Fibroblast of skin of right biceps (primary cell): ENCODE results near the gene TNRC6C.
"Not testable (repeated sequence)": the region's sequence is repeated elsewhere in the genome, so short reads cannot be mapped to it uniquely, and the experiment has no call there.

Source experiments
- DNase-seq: peaks from one replicate; pipeline ENCODE4 v3.0.0-alpha.2; 2013

Gene TNRC6C

DNA sequence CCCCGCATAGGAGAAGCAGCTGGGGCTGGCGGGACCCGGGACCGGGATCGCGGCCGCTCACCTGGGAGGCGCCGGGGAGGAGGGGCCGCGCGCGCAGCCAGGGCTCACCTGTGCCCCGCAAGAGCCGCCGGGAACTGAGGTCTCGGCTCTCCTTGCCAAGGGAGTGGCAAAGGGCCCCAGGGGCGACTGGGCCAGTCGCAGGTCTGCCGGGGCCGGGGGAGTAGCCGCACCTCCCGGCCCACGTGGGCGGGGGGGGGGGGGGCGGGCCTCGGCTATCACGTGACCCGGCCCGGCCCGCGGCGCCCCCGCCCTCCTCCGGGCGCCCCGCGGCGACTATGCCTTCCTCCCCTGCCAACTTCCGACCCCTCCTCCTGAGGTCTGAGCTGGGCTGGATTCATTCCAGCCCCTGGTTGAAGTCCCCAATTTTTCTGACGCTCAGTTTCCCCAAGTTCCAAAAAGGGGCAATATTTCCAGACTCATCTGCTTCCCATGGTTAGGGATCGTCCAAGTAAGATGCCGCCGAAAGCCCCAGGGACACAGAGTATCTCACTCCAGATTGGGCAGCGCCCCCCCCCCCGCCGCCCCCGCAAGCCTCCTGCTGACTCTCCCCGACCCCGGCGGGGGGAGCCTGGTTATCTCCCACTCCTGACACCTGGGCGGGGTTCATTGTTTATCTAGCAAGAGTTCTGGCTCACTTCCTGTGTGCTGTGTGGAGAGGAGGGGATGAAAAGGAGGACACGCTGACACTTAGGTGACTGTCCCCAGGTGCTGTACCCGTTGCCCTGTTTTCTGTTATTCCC, 170.2 kb downstream of the TNRC6C start, which contains the start of gene TMC6:
Gene TMC6, minus strand, starts transcription at position 205 of the 800 bp plus-strand sequence. CDS start 1,923 bp downstream, outside the sequence.
- DNase-seq = no peak

DNA sequence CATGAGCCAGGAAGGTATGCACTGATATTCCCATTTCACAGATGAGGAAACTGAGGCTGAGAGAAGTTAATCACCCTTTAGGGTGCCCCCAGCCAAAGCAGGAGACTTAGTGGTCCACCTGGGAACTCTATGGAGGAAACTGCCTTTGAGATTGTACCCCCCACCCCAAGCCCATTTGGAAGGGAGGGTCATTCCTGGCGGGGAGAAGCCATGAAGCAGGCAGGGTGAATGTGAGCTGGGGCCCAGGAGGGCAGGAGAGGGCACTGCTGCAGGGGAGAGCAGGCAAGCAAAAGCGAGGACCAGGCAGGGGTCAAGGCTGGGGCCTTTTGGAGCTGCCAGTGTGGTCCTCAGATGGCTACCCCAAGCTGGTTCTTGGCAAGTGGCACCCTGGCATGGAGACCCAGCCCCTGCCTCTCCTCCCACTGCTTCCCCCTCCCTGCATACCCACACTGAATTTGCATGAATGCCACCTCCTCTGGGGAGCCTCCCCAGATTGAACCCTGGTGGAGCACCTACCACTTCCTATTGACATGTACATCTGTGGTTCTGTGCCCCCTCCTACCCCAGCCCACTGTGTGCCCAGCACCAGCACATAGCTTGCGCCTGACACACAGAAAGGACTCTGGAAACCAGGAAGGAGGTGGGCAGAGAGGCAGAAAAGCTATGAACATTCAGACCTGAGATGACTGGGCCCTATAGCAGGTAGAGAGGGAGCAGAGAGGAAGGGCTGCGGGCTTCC, 171.0 kb downstream of the TNRC6C start:
- DNase-seq = no peak

DNA sequence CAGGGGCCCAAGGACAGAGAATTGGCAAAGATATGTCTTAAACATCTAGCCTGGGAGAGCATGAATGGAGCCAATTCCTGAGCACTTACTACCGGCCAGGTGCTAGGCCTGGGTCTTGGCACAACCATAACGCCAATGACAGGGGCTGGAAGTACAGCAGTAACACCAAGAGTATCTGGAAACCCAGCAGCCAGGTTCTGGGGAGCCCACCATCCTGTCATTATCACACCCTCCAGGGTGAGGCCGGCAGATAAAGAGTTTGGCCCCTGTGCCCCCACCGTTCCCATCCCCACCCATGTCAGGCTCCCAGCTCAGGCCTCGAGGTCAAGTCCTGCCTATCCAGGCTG, 171.6 kb downstream of the TNRC6C start:
- no peak for DNase-seq

DNA sequence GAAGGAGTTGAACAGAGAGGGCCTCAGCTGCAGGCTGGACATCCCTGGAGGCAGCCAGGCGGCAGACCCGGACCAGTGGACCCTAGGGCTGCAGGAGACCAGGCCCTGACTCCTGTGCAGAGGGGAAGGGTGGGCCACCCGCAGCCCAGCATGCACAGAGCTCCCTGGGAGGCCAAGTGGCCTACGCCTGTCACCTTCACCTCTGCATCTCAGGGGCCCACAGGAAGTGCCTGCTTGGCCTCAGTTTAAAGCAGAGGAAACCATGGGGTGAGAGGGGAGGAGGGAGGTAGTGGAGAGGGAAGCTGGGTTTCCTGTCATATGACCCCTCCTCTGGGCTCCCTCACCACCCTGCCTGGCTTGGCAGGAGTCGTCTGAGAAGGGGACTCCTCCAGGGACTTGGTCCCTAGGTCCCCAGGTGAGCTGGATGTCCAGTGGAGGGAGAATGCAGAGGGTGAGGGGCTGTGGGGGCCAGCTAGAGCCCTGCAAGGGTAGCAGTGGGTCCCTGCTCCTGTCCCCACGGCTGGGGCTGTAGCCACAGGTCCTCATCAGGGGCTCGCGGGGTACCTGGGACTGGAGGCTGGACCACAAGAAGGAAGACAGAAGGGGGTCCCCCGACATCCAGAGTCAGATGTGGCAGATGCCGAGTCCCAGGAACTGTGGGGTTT, 172.1 kb downstream of the TNRC6C start, which contains the start of gene TMC8:
Gene TMC8, plus strand, starts transcription at position 335 of the 665 bp plus-strand sequence. CDS start 818 bp downstream, outside the sequence.
- no peak for DNase-seq

DNA sequence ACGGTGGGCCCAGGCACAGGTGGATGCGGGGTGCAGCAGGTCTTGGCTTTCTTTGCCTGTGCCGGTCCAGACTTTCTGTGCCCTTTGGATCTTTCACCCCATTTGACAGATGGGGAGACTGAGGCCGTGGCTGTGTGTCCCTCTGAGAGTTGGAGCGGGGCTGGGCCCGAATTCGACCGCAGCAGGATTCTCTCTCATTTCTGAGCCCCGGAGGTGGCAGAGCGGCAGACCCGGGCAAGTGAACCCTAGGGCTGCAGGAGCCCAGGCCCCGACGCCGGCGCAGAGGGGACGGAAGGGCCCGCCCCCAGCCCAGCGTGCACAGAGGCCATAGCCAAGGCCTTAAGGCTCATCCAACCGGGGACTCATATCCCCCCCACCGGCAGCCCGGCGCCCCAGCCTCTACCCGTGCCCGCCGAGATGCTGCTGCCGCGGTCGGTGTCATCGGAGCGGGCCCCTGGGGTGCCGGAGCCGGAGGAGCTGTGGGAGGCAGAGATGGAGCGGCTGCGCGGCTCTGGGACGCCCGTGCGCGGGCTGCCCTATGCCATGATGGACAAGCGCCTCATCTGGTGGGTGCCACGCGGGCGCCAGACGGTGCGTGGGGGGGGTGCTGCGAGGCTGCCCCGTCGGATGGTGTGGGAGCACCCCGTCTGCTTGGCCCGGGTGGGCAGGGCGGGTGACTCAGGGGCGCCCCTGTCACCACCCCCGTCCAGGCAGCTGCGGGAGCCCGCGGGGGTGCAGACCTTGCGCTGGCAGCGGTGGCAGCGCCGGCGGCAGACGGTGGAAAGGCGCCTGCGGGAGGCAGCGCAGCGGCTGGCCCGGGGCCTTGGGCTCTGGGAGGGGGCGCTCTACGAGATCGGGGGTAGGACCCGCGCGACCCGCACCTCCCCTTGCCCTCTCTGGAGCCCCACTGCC, 172.9 kb downstream of the TNRC6C start:
- no peak for DNase-seq

DNA sequence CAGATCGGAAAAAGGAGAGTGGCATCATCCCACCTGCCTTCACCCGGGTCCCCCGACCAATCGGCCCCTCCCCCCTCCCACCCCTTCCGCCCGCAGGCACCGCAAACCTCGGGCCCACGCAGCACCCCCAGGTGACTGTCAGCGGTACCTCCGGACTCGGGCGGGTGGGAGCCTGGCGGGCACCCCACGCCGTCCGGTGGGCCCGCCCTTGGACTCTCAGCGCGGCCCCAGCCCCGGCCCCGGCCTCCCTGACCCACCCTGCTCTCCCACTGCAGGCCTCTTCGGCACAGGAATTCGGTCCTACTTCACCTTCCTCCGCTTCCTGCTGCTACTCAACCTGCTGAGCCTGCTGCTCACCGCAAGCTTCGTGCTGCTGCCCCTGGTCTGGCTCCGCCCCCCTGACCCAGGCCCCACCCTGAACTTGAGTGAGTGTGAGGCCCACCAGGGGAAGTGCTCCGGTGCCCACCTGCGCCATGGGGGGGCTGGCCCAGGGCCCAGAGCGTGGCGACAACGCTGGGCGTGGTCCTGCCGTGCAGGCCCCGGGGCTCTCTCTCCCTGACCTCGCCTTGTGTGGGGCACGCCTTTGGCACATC, 173.7 kb downstream of the TNRC6C start:
- no peak for DNase-seq

DNA sequence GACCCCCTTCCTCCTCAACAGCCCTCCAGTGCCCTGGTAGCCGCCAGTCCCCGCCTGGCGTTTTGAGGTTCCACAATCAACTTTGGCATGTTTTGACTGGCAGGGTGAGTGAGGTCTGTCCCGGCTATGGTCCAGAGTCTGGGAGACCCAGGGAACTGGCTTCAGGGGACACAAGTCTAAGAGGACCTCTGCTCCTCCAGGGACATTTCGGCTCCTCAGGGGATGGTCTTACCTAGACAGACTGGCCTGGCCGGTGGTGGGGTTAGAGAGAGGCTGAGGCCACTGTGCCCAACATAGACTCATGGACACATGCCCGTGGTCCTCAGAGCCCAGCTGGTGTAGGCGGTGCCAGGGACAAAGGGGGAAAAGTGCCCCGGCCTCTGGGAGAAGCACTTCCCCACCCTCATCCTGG, 174.3 kb downstream of the TNRC6C start:
- no peak for DNase-seq

DNA sequence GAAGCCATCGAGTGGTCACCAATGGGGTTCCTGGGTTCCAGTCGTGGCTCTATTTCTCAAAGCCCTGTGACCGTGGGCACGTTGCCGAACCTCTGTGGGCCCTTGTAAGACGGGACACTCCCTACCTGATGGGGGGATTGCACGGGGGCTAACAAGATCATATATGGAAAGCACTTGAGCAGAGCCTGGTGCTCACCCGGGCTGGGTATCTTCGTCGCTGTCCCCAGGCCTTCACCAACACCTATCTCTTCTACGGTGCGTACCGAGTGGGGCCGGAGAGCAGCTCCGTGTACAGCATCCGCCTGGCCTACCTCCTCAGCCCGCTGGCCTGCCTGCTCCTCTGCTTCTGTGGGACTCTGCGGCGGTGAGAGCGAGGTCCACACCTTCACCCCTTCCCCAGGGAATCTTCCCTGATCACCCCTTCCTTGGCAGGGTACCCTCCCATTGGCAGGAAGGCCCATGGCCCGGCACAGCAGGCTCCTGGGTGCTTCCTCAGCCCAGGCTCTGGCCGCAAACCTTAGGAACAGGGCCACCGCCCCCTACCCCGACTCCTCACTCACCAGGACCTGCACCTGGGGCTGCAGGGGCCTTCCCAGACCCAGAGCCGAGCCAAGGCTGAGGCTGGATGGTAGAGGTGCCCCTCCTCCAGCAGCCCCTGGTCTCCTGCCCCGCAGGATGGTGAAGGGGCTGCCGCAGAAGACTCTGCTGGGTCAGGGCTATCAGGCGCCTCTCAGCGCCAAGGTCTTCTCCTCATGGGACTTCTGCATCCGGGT, 174.9 kb downstream of the TNRC6C start:
- no peak for DNase-seq

DNA sequence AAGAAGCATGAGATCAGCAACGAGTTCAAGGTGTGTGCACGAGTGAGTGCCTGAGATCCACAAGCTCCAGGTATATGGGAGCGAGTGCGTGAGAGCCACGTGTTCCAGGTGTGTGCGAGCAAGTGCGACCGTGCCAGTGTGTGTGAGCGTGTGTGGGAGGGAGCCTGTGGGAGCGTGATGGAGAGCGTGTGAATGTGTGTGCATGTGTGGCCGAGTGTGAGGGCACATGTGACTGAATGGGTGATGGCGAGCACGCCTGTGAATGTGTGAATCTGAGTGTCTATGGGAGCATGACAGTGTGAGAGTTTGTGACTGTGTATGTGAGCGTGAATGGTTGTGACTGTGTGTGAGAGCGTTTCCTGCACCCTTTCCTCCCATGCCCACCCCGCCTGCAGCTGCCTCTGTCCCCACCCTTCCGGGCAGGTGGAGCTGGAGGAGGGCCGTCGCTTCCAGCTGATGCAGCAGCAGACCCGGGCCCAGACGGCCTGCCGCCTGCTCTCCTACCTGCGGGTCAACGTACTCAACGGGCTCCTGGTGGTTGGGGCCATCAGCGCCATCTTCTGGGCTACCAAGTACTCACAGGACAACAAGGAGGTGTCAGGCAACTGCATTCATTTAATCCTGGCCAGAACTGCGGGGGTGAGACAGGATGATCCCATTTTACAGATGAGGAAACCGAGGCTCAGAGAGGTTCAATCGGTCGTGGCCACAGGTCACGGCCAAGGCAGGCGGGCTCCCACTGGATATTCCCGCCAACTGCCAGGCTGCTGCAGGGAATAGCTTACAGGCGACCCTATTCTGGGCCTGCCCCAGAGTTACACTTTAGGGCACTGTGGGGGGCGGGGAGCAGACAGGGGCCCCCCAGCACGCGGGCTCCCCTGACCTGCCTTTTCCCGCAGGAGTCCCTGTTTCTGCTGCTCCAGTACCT, 175.7 kb downstream of the TNRC6C start:
- no peak for DNase-seq

DNA sequence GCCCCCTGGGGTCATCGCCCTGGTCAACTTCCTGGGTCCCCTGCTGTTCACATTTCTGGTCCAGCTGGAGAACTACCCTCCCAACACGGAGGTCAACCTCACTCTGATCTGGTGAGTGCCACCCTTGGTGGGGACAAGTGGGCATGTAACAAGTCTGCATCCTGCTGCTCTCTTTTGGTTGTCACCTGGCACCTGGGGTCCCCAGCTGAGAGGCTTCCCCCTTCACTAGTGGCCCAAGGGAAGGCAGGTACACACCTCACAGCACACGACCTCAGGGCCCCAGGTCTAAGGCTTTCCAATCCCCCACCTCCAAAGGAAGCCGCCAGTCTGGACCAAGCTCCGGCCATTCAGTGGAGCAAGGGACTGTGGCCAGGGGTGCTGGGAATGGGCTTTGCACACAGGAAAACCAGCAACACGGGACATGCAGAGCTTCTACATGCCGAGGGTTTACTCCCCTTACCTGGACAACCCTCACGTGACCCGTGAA, 176.4 kb downstream of the TNRC6C start:
- DNase-seq = no peak

DNA sequence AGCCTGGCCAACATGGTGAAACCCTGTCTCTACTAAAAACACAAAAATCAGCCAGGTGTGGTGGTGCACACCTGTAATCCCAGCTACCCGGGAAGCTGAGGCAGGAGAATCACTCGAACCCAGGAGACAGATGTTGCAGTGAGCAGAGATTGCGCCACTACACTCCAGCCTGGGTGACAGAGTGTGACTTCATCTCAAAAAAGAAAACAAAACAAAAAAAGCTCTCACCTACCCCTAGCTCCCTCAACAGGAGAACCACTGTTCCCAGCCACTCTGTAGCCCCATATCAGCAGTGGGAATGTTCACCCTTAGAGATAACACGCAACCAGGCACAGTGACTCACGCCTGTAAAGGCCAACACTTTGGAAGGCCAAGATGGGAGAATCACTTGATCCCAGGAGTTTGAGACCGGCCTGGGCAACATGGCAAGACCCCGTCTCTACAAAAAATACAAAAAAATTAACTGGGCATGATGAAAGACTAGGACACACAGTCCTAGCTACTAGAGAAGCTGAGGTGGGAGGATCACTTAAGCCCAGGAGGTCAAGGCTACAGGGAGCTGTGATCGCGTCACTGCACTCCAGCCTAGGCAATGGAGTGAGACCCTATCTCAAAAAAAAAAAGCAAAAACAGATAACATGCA, 177.5 kb downstream of the TNRC6C start:
- DNase-seq = no peak

DNA sequence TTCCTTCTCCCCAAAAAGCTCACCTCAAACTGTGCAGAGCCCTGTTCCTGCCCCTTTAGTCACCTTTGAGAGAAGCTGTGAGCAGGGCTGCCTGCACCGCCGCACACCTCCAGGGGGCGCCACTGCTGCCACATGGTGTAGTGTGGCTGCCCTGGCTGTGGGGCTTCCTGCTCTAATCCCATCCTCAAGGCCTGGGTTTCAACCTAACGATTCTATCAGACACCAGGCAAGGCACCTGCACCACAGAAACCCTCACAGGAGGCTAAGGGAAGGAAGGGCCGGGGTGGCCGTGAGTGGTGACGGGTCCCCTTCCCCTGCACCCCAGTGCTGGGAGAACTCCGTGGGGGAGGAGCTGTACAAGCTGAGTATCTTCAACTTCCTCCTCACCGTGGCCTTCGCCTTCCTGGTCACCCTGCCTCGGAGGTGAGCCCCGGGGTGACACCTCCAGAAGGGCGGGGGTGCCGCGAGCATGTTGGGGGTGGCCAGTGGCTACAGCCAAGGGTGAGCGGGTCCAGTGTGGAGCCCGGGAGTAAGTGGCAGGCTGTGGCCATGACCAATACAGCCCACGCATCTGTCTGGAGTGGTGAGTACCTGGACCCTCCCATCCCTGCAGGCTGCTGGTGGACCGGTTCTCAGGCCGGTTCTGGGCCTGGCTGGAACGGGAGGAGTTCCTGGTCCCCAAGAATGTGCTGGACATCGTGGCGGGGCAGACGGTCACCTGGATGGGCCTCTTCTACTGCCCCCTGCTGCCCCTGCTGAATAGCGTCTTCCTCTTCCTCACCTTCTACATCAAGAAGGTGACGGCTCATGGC, 179.1 kb downstream of the TNRC6C start:
- no peak for DNase-seq

DNA sequence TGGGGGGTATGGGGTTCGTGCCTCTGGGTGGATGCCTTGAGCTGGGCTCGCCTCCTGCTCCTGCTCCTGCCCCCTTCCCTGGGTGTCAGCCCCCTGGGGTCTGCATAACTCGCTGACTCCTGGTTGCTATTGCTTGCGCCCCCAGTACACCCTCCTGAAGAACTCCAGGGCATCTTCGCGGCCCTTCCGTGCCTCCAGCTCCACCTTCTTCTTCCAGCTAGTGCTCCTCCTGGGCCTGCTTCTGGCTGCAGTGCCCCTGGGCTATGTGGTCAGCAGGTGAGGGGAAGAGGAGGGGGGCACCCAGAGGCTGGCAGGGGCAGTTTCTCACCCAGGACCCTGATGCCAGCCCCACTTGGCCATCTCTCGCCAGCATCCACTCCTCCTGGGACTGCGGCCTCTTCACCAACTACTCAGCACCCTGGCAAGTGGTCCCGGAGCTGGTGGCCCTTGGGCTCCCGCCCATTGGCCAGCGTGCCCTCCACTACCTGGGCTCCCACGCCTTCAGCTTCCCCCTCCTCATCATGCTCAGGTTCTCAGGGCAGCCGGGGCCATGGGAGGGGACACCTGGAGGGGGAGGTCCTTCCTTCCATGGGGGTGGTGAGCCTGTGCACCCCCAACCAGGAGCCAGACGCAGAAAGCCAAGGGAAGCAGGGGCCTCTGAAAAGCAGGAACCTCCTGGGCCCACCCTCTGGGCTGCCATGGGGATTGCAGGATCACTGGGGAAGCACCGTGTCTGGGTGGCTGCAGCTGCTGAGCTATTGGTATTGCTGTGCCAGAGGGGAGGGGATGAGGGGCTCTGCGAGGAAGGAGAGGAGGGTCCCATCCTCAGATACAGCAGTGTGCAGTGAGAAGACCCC, 179.9 kb downstream of the TNRC6C start:
- no peak for DNase-seq

DNA sequence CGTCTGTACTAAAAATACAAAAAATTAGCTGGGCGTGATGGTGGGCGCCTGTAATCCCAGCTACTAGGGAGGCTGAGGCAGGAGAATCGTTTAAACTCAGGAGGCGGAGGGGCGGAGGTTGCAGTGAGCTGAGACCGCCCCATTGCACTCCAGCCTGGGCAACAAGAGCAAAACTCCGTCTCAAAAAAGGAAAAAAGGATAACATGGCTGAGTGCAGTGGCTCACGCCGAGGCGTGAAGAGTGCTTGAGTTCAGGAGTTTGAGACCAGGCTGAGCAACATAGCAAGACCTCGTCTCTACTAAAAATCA, 181.3 kb downstream of the TNRC6C start:
- DNase-seq = not testable (repeated sequence)

DNA sequence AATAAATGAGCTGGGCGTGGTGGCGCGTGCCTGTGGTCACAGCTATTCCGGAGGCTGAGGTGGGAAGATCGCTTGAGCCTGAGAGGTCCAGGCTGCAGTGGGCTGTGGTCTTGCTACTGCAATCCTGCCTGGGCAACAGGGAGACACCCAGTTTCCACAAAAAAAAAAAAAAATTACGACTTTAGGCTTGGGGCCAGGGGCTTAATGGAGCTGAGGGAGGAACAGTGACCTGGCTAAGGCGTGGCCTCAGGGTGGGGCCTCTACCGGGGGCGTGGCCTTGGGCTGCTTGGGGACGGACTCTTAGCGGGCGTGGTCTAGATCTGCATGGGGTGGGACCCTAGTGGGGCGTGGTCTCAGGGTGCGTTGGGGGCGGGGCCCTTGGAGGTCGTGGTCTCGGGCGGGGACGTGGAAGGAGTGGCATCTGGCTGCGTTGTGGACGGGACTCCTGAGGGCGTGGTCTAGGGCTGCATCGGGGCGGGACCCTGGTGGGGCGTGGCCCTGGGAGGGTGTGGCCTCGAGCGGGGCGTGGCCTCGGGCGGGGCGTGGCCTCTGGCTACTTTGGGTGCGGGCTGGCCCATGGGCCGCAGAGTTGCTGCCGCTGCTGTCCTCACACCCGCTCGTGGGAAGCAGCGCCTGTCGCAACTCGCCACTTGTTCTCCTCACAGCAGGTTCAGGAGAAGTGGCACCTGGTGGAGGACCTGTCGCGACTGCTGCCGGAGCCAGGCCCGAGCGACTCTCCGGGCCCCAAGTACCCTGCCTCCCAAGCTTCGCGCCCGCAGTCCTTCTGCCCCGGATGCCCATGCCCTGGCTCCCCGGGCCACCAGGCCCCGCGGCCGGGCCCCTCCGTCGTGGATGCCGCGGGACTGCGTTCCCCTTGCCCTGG, 181.9 kb downstream of the TNRC6C start:
- peak; percentile 79 for DNase-seq

DNA sequence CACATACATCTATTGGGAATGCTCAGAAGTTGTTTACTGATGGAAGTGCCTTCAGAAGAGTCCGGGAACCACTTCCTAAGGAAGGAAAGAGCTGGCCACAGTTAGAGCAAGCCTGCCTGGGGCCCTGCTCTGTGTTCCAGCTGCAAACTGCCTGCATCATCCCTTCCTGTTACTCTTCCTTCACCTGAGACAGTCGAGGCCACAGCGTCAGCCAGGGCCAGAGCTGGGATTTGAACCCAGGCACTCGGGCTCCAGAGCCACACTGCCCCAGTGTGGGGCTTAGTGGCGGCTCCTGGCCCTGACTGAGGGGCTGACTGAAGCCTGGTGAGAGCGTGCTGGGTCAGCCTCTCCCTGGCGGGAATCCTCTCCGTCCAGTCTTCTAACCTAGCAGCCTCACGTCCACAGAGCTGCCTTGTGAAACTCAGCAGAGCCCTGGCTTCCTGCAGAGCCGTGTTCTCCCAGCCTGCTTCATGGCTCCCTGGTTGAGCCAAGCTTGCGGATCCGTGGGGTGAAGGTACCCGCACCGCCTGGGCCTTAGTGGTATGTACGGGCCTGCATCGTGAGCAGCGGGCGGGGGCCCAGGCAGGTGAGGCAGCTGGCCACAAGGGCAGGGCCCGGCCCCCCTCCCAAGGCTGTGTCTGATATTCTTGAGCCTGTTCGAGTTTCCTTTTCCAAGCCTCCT, 183.1 kb downstream of the TNRC6C start:
- no peak for DNase-seq
